ENCODE results near the gene COL5A1.

COL5A1 gene

DNA sequence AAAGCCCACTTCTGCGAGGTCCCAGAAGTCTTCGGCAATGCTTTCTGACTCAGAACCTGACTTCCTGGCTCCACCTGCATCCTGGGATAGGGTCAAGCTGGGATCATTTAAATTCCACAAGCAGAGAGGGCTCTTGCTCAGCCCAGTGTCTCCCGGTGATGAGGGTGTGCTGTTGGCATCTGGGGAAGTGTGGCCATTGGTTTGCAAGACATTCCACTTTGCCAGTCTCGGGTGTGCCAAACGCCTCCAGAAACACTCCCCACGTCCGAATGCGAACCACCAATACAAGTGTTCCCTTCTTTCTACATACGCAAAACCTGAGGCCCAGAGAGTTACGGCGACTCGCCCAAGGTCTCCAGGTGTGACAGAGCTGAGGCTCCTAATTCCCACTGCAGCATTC lies 195.9 kb downstream of the COL5A1 start:
- TF ChIP-seq, protein P1, sequence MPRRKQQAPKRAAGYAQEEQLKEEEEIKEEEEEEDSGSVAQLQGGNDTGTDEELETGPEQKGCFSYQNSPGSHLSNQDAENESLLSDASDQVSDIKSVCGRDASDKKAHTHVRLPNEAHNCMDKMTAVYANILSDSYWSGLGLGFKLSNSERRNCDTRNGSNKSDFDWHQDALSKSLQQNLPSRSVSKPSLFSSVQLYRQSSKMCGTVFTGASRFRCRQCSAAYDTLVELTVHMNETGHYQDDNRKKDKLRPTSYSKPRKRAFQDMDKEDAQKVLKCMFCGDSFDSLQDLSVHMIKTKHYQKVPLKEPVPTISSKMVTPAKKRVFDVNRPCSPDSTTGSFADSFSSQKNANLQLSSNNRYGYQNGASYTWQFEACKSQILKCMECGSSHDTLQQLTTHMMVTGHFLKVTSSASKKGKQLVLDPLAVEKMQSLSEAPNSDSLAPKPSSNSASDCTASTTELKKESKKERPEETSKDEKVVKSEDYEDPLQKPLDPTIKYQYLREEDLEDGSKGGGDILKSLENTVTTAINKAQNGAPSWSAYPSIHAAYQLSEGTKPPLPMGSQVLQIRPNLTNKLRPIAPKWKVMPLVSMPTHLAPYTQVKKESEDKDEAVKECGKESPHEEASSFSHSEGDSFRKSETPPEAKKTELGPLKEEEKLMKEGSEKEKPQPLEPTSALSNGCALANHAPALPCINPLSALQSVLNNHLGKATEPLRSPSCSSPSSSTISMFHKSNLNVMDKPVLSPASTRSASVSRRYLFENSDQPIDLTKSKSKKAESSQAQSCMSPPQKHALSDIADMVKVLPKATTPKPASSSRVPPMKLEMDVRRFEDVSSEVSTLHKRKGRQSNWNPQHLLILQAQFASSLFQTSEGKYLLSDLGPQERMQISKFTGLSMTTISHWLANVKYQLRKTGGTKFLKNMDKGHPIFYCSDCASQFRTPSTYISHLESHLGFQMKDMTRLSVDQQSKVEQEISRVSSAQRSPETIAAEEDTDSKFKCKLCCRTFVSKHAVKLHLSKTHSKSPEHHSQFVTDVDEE (CRISPR knock-in tag; IDR thresholded peaks at IDR 0.05), result no peak
- TF ChIP-seq, protein P2, sequence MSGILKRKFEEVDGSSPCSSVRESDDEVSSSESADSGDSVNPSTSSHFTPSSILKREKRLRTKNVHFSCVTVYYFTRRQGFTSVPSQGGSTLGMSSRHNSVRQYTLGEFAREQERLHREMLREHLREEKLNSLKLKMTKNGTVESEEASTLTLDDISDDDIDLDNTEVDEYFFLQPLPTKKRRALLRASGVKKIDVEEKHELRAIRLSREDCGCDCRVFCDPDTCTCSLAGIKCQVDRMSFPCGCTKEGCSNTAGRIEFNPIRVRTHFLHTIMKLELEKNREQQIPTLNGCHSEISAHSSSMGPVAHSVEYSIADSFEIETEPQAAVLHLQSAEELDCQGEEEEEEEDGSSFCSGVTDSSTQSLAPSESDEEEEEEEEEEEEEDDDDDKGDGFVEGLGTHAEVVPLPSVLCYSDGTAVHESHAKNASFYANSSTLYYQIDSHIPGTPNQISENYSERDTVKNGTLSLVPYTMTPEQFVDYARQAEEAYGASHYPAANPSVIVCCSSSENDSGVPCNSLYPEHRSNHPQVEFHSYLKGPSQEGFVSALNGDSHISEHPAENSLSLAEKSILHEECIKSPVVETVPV (CRISPR knock-in tag; IDR thresholded peaks at IDR 0.05), result no peak
- TF ChIP-seq BACH2 (CRISPR knock-in tag; IDR thresholded peaks at IDR 0.05; ENCODE audit: borderline replicate concordance), result no peak
- no peak for TF ChIP-seq ZNF8 (CRISPR knock-in tag; IDR thresholded peaks at IDR 0.05)
- TF ChIP-seq ZNF70 (CRISPR knock-in tag; IDR thresholded peaks at IDR 0.05), result no peak
- ATAC-seq, result no peak

DNA sequence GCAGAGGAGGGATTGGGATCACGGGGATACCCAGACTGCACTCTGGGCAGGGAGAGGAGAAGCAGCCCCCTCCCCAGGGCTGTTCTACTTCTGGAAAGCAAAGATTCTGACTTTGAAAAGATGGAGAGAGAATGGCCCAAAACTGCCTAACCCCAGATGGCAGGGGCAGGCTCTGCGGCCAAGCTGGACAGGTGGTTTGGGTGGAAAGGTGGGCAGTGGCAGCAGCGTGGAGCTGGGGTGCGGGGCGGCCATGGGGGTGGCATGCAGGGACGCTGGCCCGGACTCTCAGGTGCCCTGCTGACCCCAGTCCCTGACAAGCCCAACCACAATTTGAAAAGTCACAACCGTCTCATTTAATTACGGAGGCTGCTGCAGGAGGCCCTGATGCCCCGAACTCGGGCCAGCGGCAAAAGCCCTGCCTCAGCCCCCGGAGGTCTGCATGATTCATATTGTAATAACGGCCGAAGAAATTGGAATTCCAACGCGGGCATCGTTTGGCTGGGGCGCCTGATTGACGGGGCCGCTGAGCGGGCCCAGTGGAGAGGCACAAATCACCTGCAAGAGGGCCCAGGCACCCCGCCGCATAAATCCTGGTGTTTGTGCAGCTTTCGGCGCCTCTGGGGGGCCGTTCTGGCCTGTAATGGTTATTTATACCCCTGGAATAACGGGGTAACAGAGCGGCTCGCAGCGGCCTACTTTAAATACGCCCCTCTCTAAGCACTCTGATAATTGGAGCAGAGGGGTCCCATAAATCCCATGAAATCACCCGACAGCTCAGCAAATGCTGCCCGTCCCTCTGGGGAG lies 197.2 kb downstream of the COL5A1 start:
- ATAC-seq, result no peak
- TF ChIP-seq, protein P3, sequence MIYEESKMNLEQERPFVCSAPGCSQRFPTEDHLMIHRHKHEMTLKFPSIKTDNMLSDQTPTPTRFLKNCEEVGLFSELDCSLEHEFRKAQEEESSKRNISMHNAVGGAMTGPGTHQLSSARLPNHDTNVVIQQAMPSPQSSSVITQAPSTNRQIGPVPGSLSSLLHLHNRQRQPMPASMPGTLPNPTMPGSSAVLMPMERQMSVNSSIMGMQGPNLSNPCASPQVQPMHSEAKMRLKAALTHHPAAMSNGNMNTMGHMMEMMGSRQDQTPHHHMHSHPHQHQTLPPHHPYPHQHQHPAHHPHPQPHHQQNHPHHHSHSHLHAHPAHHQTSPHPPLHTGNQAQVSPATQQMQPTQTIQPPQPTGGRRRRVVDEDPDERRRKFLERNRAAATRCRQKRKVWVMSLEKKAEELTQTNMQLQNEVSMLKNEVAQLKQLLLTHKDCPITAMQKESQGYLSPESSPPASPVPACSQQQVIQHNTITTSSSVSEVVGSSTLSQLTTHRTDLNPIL (CRISPR knock-in tag; IDR thresholded peaks at IDR 0.05; ENCODE audit: low read depth), result no peak
- TF ChIP-seq ZNF8 (CRISPR knock-in tag; IDR thresholded peaks at IDR 0.05) (no peak), RARB (CRISPR knock-in tag; IDR thresholded peaks at IDR 0.05) (no peak)

DNA sequence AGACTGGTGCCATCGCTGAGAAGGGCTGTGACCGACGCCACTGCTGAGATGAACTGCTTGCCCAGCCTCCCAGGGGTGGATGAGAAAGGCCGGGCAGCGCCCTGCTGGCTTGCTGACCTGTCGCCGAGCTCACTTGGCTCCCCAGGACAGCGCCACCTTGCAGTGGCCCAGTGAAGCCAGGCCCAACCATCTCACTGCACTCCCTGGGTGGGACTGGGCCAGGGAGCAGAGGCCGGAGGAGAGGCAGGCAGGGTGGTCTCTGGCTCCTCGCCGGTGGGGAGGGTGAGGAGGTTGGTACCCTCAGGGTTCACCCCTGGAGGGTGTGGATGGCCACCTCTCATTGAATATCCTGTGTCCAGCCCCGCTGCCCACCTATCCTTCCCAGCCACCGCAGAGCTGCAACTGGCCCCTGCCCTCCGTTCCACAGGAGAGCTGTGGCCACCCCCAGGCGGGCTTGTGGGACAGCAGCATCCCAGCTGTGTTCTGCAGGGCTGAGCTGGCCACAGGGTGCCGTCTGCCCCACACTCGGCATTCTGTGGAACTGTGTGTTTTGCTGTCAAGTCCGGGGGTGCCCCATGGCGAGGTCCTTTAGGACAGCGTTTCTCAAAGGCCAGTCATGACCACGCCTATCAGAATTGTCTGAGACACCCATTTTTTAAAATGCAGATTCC lies 198.0 kb downstream of the COL5A1 start:
- ATAC-seq, result no peak

DNA sequence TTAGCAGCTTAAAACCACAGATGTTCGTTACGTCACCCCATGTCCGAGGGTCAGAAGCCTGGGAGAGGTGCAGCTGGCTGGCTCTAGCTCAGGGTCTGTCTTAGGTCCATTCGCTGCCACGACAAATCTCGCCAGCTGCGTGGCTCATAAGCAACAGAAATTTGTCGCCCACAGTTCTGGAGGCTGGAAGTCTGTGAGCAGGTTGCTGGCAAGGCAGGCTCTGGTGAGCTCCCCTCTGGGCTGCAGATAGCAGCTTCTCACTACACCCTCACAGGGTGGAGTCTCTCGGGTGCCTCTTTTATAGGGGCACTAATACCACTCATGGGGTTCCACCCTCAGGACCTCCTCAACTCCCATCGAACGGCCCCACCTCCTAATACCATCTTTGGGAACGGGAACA lies 198.9 kb downstream of the COL5A1 start:
- ATAC-seq, result no peak
- TF ChIP-seq, protein P2 (CRISPR knock-in tag; IDR thresholded peaks at IDR 0.05), result no peak
- no peak for TF ChIP-seq ZNF565 (CRISPR knock-in tag; conservative IDR thresholded peaks at IDR 0.05; ENCODE audit: low read depth)
- no peak for TF ChIP-seq PPARA (CRISPR knock-in tag; IDR thresholded peaks at IDR 0.05; ENCODE audit: borderline replicate concordance)
- no peak for TF ChIP-seq TCF4 (CRISPR knock-in tag; IDR thresholded peaks at IDR 0.05; ENCODE audit: borderline replicate concordance)
- no peak for TF ChIP-seq RARB (CRISPR knock-in tag; IDR thresholded peaks at IDR 0.05)
- no peak for TF ChIP-seq OSR1 (CRISPR knock-in tag; IDR thresholded peaks at IDR 0.05)
- TF ChIP-seq CSDC2 (CRISPR knock-in tag; IDR thresholded peaks at IDR 0.05), result no peak
- no peak for TF ChIP-seq ESRRG (CRISPR knock-in tag; IDR thresholded peaks at IDR 0.05)
- no peak for TF ChIP-seq ZNF8 (CRISPR knock-in tag; IDR thresholded peaks at IDR 0.05)
- TF ChIP-seq, protein P1 (CRISPR knock-in tag; IDR thresholded peaks at IDR 0.05), result no peak
- no peak for TF ChIP-seq ZFP3 (CRISPR knock-in tag; IDR thresholded peaks at IDR 0.05)
- TF ChIP-seq TOX (CRISPR knock-in tag; IDR thresholded peaks at IDR 0.05; ENCODE audit: borderline replicate concordance), result no peak
- no peak for TF ChIP-seq ZFP30 (CRISPR knock-in tag; IDR thresholded peaks at IDR 0.05)
- no peak for TF ChIP-seq ARNTL (CRISPR knock-in tag; IDR thresholded peaks at IDR 0.05; ENCODE audit: borderline replicate concordance, low read depth)
- no peak for TF ChIP-seq ISL1 (CRISPR knock-in tag; IDR thresholded peaks at IDR 0.05)

More for the DNA sequence above, 198.0 kb downstream of the COL5A1 start:
- TF ChIP-seq, protein P1 (CRISPR knock-in tag; IDR thresholded peaks at IDR 0.05), result no peak
- TF ChIP-seq OSR1 (CRISPR knock-in tag; IDR thresholded peaks at IDR 0.05) (no peak), ESRRG (CRISPR knock-in tag; IDR thresholded peaks at IDR 0.05) (no peak), TCF4 (CRISPR knock-in tag; IDR thresholded peaks at IDR 0.05; ENCODE audit: borderline replicate concordance) (no peak), SNAI2 (CRISPR knock-in tag; IDR thresholded peaks at IDR 0.05) (no peak)

Data from SK-N-SH treated with all-trans-retinoic acid at 6 μM for 48 hours (cell line).